Peyer's patch (tissue), 4 donors: ENCODE measurements around the gene ARV1.

ENCODE experiments used
- POLR2A ChIP-seq, 2 donors: fragments of 450-650 bp; IDR thresholded peaks; one replicate each; pipeline ENCODE4 v1.5.1; 2017; ENCODE audit warnings: antibody characterized with exemption in 2 of 2, mild to moderate bottlenecking in 2 of 2, moderate library complexity in 2 of 2
- TF ChIP-seq, protein P1 (sequence below), 6 experiments: fragments of 450-650 bp in 4 of 6; fragments of 200-600 bp in 2 of 6; sonication (generic) in 1 of 6; IDR thresholded peaks; one replicate each; pipeline ENCODE4 v1.5.1; 2017 to 2019; ENCODE audit warnings: antibody characterized with exemption in 6 of 6, mild to moderate bottlenecking in 3 of 6, moderate library complexity in 1 of 6

DNA sequence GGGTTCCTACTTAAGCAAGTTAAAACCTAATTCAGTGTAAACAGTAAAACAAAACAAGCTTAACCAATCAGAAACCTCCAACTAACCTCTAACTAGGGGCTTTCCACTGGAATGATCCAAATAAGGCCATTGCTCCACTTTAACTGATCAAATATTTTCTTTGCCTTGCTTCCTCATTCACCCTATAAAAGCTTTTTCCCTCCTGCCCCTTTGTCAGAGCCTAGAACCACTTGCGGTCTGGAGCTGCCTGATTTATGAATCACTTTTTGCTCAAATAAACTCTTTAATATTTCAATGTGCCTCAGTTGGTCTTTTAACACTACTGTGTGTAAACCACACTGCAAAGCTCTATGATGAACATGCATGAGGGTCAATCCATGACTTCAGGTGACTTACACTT, 65.7 kb downstream of the ARV1 start:
- TF ChIP-seq, protein P1, sequence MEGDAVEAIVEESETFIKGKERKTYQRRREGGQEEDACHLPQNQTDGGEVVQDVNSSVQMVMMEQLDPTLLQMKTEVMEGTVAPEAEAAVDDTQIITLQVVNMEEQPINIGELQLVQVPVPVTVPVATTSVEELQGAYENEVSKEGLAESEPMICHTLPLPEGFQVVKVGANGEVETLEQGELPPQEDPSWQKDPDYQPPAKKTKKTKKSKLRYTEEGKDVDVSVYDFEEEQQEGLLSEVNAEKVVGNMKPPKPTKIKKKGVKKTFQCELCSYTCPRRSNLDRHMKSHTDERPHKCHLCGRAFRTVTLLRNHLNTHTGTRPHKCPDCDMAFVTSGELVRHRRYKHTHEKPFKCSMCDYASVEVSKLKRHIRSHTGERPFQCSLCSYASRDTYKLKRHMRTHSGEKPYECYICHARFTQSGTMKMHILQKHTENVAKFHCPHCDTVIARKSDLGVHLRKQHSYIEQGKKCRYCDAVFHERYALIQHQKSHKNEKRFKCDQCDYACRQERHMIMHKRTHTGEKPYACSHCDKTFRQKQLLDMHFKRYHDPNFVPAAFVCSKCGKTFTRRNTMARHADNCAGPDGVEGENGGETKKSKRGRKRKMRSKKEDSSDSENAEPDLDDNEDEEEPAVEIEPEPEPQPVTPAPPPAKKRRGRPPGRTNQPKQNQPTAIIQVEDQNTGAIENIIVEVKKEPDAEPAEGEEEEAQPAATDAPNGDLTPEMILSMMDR (IDR thresholded peaks at IDR 0.05): no peak
- no peak for TF ChIP-seq POLR2A (IDR thresholded peaks at IDR 0.05)
